Memory B cell (primary cell): ENCODE data around the gene COL6A5.

Experiments used
- ATAC-seq: fragments of 150-1000 bp; cut with Tn5 transposase; 2 replicates; pipeline ENCODE4 v1.10.0; 2021; ENCODE audit warnings: low read depth, mild to moderate bottlenecking, moderate library complexity
- DNase-seq, 2 donors: peaks; one replicate each; pipeline ENCODE4 v3.0.0; 2022; ENCODE audit warnings: low spot score in 2 of 2
- H3K27ac Mint-ChIP-seq: one replicate; pipeline ENCODE4 v1.8.0; 2022; ENCODE audit warnings: mild to moderate bottlenecking, moderate library complexity, mixed read lengths
- H3K27me3 Mint-ChIP-seq: one replicate; pipeline ENCODE4 v1.8.0; 2022; ENCODE audit warnings: mixed read lengths
- H3K36me3 Mint-ChIP-seq: one replicate; pipeline ENCODE4 v1.8.0; 2022; ENCODE audit warnings: mild to moderate bottlenecking, mixed read lengths
- H3K4me1 Mint-ChIP-seq: one replicate; pipeline ENCODE4 v1.8.0; 2022; ENCODE audit warnings: mixed read lengths
- H3K4me3 Mint-ChIP-seq: one replicate; pipeline ENCODE4 v1.8.0; 2022; ENCODE audit warnings: mild to moderate bottlenecking, moderate library complexity, mixed read lengths
- H3K9me3 Mint-ChIP-seq: one replicate; pipeline ENCODE4 v1.8.0; 2022; ENCODE audit warnings: mixed read lengths

The COL6A5 gene

DNA sequence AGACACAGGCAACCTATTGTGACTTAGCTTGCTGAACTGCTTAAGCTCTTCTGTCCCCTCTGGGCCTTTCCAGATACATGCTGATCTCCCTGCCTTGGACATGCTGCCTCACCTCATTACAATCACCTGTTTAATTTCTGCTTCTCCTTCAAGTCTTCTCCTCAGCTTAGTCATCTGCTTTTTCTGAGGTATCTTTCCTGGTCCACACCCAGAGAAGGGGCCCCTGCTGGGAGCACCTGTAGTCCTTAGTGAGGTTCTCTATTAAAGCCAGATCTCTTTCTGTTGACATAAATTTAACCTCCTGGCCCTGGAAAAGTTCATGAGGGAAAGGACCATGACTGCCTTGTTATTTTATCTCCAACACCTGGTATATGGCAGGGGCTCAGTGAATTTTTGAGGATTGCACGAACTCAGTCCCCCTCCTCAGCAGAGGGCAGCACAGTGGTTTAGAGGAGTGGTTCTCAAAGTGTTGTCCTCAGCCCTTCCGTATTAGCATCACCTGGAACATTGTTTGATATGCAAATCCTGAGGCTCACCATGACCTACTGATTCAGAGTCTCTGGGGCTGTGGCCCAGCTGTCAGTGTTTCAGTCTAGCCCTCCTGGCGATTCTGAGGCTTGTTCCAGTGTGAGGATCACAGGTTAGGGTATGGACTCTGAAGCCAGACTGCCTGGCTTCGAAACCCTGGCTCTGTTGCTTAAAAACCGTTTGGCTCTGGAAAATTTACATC lies 184.2 kb downstream of the COL6A5 start:
- Mint-ChIP-seq H3K27me3 (peaks cover 5% of the 10 kb centered on the region), H3K27ac (peak overlapping the region; percentile 5), H3K36me3 (no peaks in the 10 kb centered on the region), H3K9me3 (peaks cover 1% of the 10 kb centered on the region), H3K4me3 (no peak overlapping the region), H3K4me1 (peaks cover 6% of the 10 kb centered on the region)
- DNase-seq (no peak), ATAC-seq (peak; percentile 22)

DNA sequence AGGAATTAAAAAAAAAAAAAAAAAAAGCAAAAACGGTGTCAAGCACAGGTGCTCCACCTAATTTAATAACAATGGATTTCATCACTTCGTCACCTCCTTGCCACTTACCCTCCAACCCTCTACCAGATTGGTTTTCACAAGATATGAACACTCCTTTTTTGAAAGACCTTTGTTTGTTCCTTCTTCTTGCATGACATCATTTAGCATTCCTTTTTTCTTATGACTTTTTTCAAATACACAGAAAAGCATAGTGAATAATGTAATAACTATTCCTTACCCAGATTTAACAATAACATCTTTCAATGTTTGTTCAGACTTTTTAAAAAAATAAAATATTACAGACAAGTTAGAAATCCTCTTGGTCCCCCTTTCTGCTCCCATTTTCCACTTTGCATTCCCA lies 187.8 kb downstream of the COL6A5 start:
- H3K4me1 Mint-ChIP-seq, result peaks cover 6% of the 10 kb centered on the region
- peaks cover 4% of the 10 kb centered on the region for H3K27me3 Mint-ChIP-seq
- peaks cover 1% of the 10 kb centered on the region for H3K9me3 Mint-ChIP-seq
- DNase-seq (no peak), ATAC-seq (no peak)
- H3K36me3 Mint-ChIP-seq, result no peaks in the 10 kb centered on the region
- no peak overlapping the region for H3K4me3 Mint-ChIP-seq
- H3K27ac Mint-ChIP-seq, result no peak overlapping the region
